ENCODE data around the gene FNDC10.
"Not testable (repeated sequence)": the region's sequence is repeated elsewhere in the genome, so short reads cannot be mapped to it uniquely, and the experiment has no call there.

DNA sequence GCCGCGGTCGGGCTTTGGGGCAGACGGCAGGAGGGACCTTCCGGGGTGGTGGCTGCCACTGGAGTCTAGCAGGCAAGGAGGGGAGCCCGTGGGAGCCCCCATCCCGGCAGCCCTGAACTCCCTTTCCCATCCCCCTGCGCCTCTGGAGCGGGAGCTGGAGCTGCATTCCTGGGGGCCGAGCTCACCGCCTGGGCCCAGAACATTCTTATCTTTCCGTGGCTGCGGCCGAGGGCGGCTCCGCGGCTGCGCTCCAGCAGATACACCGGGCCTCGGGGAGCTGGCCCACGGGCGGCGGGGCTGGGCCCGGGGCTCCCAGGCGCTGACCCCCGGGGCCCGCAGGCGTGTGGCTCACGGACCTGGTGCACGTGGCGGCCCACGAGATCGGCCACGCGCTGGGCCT is 33.5 kb upstream of the FNDC10 start:
- not testable (repeated sequence) for TF ChIP-seq CTCF, POLR2A (IDR thresholded peaks at IDR 0.05)

All from adrenal gland (tissue), 5 donors.